GM12864 (cell line): Measurements from ENCODE around the gene AQP7.
"Not testable (repeated sequence)": the region's sequence is repeated elsewhere in the genome, so short reads cannot be mapped to it uniquely, and the experiment has no call there.

Experiments
- DNase-seq: peaks from one replicate; pipeline ENCODE4 v3.0.0-alpha.2; 2011; ENCODE audit warnings: low read depth
- H3K4me3 ChIP-seq: 2 replicates; pipeline ENCODE4 v1.5.1; 2011; ENCODE audit warnings: mild to moderate bottlenecking, low read depth, low read length, control low read depth
- TF ChIP-seq, protein P1 (sequence below): IDR thresholded peaks from 2 replicates; pipeline ENCODE4 v1.5.1; 2011; ENCODE audit warnings: low read depth, mild to moderate bottlenecking, moderate library complexity, low read length, control low read depth, inconsistent platforms; ENCODE audit errors: missing control alignments

The AQP7 gene

DNA sequence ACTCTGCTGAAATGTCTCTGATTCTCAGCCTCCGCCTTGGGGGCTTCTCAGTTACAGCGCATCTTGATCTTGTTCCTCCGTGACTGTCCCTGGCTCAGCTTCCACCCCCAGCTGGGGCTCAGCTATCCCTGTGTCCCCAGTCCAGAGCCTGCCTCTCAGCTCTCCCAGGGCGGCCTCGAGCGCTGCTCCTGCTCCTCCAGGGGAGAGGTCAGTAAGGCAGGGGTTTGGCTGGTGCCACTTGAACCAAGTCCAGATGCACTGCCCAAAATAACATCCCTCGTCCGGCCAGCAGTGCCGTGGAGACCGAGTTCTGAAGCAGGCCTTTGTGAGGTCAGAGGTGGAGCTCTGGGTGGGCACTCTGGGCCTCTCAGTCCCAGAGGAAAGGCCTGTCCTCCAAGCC is at the start of gene AQP7:
Gene AQP7, minus strand, starts transcription at position 198 of the 400 bp plus-strand sequence. CDS start 1,306 bp downstream, outside the sequence.
- not testable (repeated sequence) for DNase-seq, H3K4me3 ChIP-seq

DNA sequence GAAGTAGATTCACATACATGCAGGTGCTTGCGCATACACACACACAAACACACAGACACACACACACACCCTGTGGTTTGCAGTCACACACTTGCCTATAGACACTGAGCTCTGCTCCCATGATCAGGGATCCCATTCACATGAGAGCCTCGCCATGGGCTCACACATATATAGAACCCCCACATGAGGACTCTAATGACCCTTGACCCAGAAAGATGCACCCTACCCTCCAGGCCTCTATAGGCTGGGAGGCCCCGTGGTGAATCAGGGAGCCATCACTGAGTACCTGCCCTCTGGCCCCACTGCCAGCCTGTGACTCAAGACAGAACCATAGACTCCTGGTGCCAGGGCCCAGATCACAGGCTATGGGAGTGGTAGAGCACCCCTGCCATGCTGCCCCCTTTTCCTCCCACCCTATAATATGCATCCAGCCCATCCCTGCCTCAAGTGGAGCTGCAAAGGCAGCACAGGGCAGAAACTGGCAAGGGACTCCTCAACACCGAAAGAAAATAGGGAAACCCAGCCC is 48.3 kb upstream of the AQP7 start:
- TF ChIP-seq, protein P1, sequence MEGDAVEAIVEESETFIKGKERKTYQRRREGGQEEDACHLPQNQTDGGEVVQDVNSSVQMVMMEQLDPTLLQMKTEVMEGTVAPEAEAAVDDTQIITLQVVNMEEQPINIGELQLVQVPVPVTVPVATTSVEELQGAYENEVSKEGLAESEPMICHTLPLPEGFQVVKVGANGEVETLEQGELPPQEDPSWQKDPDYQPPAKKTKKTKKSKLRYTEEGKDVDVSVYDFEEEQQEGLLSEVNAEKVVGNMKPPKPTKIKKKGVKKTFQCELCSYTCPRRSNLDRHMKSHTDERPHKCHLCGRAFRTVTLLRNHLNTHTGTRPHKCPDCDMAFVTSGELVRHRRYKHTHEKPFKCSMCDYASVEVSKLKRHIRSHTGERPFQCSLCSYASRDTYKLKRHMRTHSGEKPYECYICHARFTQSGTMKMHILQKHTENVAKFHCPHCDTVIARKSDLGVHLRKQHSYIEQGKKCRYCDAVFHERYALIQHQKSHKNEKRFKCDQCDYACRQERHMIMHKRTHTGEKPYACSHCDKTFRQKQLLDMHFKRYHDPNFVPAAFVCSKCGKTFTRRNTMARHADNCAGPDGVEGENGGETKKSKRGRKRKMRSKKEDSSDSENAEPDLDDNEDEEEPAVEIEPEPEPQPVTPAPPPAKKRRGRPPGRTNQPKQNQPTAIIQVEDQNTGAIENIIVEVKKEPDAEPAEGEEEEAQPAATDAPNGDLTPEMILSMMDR: no peak
- no peak overlapping the region for H3K4me3 ChIP-seq
- no peak for DNase-seq

DNA sequence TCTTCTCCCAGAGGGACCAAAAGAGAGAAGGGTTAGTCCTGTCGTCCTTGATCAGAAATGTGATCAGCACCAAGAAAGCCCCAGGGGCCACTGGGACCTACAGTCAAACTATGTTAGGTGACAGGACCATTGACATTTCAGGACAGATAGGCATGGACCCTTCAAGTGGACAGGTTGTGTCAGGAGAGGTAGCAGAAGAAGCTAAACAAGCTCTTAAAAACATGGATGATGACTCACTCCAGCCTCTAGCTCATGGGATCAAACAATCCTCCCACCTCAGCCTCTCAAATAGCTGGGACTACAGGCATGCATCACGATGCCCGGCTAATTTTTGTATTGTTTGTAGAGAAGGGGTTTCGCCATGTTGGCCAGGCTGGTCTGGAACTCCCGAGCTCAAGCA is 47.3 kb upstream of the AQP7 start:
- DNase-seq: no peak
- TF ChIP-seq, protein P1: no peak
- no peak overlapping the region for H3K4me3 ChIP-seq

DNA sequence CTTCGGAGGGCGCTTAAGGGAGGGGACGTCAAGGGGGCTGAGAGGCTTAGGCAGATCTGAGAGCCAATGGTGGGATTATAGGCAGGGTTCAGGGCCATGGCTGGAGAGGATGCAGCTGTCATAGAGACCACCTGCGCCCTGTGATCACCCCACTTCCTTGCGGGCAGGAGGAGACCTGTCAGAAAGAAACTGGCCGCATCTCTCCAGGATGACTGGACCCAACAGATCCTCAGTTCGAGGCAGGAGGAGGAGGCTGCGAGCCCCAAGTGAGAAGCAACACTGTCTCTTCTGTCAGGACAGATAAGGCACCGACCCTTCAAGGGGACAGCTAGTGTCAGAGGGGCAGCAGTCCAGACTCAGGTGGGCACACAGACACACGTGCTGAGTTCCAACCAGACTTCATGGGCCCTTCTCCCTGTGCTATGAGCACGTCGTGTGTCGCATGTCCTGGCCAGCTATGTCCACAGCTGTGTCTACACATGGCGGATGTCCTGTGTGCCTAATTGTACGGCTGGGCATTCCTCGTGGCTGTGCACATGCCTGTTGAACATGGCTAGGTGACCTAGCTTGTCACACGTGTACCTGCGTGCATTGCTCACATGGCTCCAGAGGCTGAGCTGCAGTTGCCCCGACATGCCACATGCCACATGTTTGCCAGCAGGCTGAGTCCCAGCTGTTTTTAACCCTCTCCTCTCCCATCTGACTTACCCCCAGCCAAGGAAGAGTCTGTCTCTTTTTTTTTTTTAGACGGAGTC is 45.6 kb upstream of the AQP7 start:
- H3K4me3 ChIP-seq: peak overlapping the region; percentile 11; the same call in 1 of the 2 replicates
- no peak for DNase-seq
- TF ChIP-seq, protein P1: no peak

DNA sequence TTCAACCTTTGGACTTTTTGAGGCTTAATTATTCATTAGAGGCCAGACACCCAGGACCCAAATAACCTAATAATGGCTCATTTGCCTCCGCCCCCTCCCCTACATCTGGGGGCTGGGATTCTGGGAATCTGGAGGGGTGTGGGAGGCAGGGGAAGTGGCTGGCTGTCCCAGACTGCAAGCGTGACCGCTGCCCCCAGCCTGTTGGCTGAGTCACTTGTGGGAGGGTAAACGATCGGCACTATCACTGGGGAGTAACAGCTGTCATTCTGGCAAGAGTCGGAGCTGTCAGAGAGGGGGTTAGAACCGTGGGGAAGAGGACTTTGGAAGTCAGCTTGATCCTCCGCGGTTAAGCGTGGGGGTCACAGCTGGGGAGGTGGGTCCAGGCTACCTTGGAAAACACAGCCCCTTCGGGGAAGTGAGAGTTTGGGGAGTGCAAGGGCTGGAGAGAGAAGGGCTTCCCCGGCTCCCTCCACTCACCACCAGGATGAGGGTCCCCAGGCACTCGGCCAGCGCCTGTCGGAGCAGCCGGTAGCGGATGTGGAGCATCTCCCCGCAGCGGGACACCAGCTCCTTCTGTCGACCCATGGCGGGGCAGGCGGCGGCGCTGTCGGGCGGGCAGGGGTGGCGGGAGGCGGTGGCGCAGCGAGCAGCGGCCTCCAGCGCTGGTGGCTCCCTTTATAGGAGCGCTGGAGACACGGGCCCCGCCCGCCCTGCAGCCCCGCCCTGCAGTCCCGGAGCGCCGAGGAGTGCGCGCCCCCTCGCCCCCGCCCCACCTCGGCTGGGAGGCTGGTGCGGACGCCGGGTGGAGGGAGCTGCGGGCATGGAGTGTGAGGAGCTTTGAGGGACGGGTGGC is 44.8 kb upstream of the AQP7 start, which contains the start of gene AQP3:
Gene AQP3, minus strand, starts transcription at position 648 of the 853 bp plus-strand sequence. Its CDS starts 63 bp downstream, at position 585.
- peak within 1 kb of the TSS; percentile 37 for H3K4me3 ChIP-seq
- DNase-seq: no peak
- TF ChIP-seq, protein P1: peak; percentile 23

DNA sequence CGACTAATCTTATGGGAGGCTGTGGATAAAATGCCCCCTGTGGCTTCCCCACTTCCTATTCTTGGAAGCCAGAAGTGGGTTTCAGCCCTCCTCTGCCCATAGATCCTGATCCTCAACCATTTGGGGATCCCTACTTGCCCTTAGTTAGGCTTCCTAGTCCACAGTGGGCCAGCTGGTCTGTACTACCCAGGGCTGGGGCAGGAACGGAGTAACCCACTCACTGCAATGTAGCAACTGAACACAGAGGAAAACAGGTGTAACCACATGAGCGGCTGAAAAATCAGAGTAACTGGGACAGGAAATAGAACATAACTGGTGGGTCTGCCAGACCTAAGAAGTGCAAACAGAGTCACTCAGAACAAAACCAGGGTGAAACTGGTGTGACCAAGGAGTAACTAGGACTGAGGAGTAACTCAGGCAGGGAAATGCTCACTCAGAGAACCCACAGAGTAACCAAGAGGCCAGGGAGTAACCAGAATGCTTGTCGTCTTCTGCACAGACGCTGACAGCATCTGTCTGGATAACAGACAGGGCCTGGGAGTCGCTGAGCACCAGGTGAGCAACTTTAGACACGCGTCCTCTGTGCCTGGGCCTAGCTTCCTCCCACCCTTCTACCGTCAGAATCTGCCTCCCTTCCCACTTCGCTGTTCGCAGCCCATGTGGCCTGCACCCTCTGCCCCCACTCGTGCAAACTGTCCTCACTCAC is 44.0 kb upstream of the AQP7 start:
- TF ChIP-seq, protein P1: no peak
- H3K4me3 ChIP-seq: peak overlapping the region; percentile 37; the same call in 1 of the 2 replicates
- peak; percentile 85 for DNase-seq
